Activated gamma-delta T cell treated with Interleukin-2 at 50 U/mL for 16 hours (primary cell): ENCODE measurements around the gene RABGAP1L.
A peak's percentile ranks its signal among the peaks of the same experiment; 100 is the strongest.
"Not testable (repeated sequence)": the region's sequence is repeated elsewhere in the genome, so short reads cannot be mapped to it uniquely, and the experiment has no call there.

ENCODE experiments used
- DNase-seq: peaks from one replicate; pipeline ENCODE4 v3.0.0-alpha.2; 2020

RABGAP1L gene

GRCh38 chr1:175019524-175019923 is 860.2 kb downstream of the RABGAP1L start:
- no peak for DNase-seq

GRCh38 chr1:175023043-175023921 is 864.0 kb downstream of the RABGAP1L start, which contains the start of gene MRPS14:
Gene MRPS14, minus strand, starts transcription at chr1:175023425. Its CDS starts 17 bp downstream, at chr1:175023408.
- peak; percentile 96 for DNase-seq

GRCh38 chr1:175023922-175024242 is 864.6 kb downstream of the RABGAP1L start:
- DNase-seq: not testable (repeated sequence)

GRCh38 chr1:175024773-175025172 is 865.5 kb downstream of the RABGAP1L start:
- no peak for DNase-seq

- no peak for DNase-seq
These were observed 874.6 kb downstream of the RABGAP1L start for GRCh38 chr1:175033953-175034352.

- no peak for DNase-seq
These were observed 875.5 kb downstream of the RABGAP1L start for GRCh38 chr1:175034775-175035174.

GRCh38 chr1:175035865-175036264 is 876.5 kb downstream of the RABGAP1L start:
- DNase-seq: no peak

- no peak for DNase-seq
These were observed 877.2 kb downstream of the RABGAP1L start for GRCh38 chr1:175036476-175036875.

GRCh38 chr1:175037416-175037815 is 878.1 kb downstream of the RABGAP1L start:
- DNase-seq: no peak

- DNase-seq: no peak
These were observed 881.1 kb downstream of the RABGAP1L start for GRCh38 chr1:175040324-175040879.

- DNase-seq: no peak
These were observed 883.3 kb downstream of the RABGAP1L start for GRCh38 chr1:175042650-175043049.

- DNase-seq: no peak
These were observed 884.5 kb downstream of the RABGAP1L start for GRCh38 chr1:175043824-175044223.

- DNase-seq: not testable (repeated sequence)
These were observed 885.3 kb downstream of the RABGAP1L start for GRCh38 chr1:175044591-175044990.
